ENCODE data around the gene PCDHGA12. TPM values are rescaled to one million over a fixed set of nuclear protein-coding genes. Genes with fewer than 3 reads are reported as not detected.
"Not testable (repeated sequence)": the region's sequence is repeated elsewhere in the genome, so short reads cannot be mapped to it uniquely, and the experiment has no call there.

PCDHGA12 gene
- total and polyA plus RNA-seq, 2 donors (not counting 1 experiment from before 2014, with no cell fraction given): 0.27 to 2.8 TPM

GRCh38 chr5:141387557-141388311, 42.6 kb upstream of the PCDHGA12 start, which contains the start of gene PCDHGB4:
PCDHGB4 (plus strand) TSS chr5:141387698; CDS start chr5:141387885, 187 bp downstream.
- H3K4me3 Mint-ChIP-seq: peak within 1 kb of the TSS; percentile 45

More at GRCh38 chr5:141387557-141388311, 42.6 kb upstream of the PCDHGA12 start, which contains the start of gene PCDHGB4:
- H2AFZ ChIP-seq (ENCODE audit: insufficient read depth, low read depth, low read length, poor library complexity, severe bottlenecking); H3K27ac ChIP-seq (ENCODE audit: low read length in 2 of 2); H3K9me3 Mint-ChIP-seq (ENCODE audit: insufficient read depth); H3K9ac ChIP-seq (ENCODE audit: low read length); H3K79me2 ChIP-seq (ENCODE audit: control insufficient read depth, insufficient read depth, low read length); intact Hi-C loops (cut with micrococcal nuclease); POLR2A ChIA-PET; H3K27ac Mint-ChIP-seq; H3K4me1 ChIP-seq (ENCODE audit: control insufficient read depth in 2 of 2, insufficient read depth in 2 of 2, low read length in 2 of 2); H3K4me1 Mint-ChIP-seq; H4K20me1 ChIP-seq (ENCODE audit: control insufficient read depth, insufficient read depth, low read length, poor library complexity, severe bottlenecking); H3K4me3 ChIP-seq (ENCODE audit: control extremely low read depth in 1 of 5, extremely low read depth in 1 of 5, insufficient read depth in 1 of 5, low read depth in 2 of 5, low read length in 4 of 5); H3K36me3 ChIP-seq (replicated peaks in 1 of 2; ENCODE audit: control extremely low read depth in 1 of 2, control insufficient read depth in 1 of 2, extremely low read depth in 1 of 2, insufficient read depth in 2 of 2, low read length in 1 of 2); H3K4me2 ChIP-seq (replicated peaks; ENCODE audit: low read depth, low read length, poor library complexity, severe bottlenecking): not testable (repeated sequence)
- peaks cover 6 to 48% (median 27%) of the 10 kb centered on the region in 3 donors for H3K9me3 ChIP-seq (ENCODE audit: control extremely low read depth in 1 of 3, control insufficient read depth in 2 of 3, insufficient read depth in 1 of 3, low read length in 2 of 3)
- peak; percentile 65 for ATAC-seq (ENCODE audit: low read depth)
- TF ChIP-seq CTCF (IDR thresholded peaks at IDR 0.05): peak; percentile 24
- 55% methylated on average over 11 of the region's 40 CpGs for WGBS (ENCODE audit: insufficient coverage)
- peaks cover 64% of the 10 kb centered on the region for H3K27me3 Mint-ChIP-seq
- peaks cover 0 to 60% (median 39%) of the 10 kb centered on the region in 4 experiments for H3K27me3 ChIP-seq (replicated peaks in 1 of 4; ENCODE audit: control extremely low read depth in 1 of 4, control insufficient read depth in 3 of 4, insufficient read depth in 4 of 4, low read length in 3 of 4)
- CTCF ChIA-PET: interaction anchor here (1.1 to 1.3 kb wide), 2 partner anchors 26 to 176 kb away, joined by 3 to 4 read pairs; partner anchors contain the start of gene PCDHGA10
- DNase-seq: peak; percentile 8

Data from B cell (primary cell).